GM21423 (cell line): ENCODE data around the gene FN1.
A peak's percentile ranks its signal among the peaks of the same experiment; 100 is the strongest.

Experiments
- ATAC-seq: cut with Tn5 transposase; IDR thresholded peaks from one replicate; pipeline ENCODE4 v1.9.1; 2021; ENCODE audit warnings: mild to moderate bottlenecking, moderate library complexity; ENCODE audit not compliant: unreplicated experiment

FN1 gene

GRCh38 chr2:215435870-215436704, at the start of gene FN1:
Gene FN1, minus strand, starts transcription at chr2:215436068. Its CDS starts 266 bp downstream, at chr2:215435802.
- ATAC-seq = peak; percentile 76

GRCh38 chr2:215485032-215485431, 49.2 kb upstream of the FN1 start:
- ATAC-seq = no peak

- ATAC-seq = no peak
Observed at GRCh38 chr2:215484570-215484969, 48.7 kb upstream of the FN1 start.

GRCh38 chr2:215483431-215483830, 47.6 kb upstream of the FN1 start:
- no peak for ATAC-seq

GRCh38 chr2:215479536-215480240, 43.8 kb upstream of the FN1 start:
- no peak for ATAC-seq

GRCh38 chr2:215479121-215479520, 43.3 kb upstream of the FN1 start:
- ATAC-seq = no peak

GRCh38 chr2:215476424-215476823, 40.6 kb upstream of the FN1 start:
- ATAC-seq = no peak

GRCh38 chr2:215466097-215466909, 30.4 kb upstream of the FN1 start:
- no peak for ATAC-seq

- ATAC-seq = no peak
Observed at GRCh38 chr2:215465256-215465655, 29.4 kb upstream of the FN1 start.

GRCh38 chr2:215461836-215462532, 26.1 kb upstream of the FN1 start:
- no peak for ATAC-seq

- no peak for ATAC-seq
Observed at GRCh38 chr2:215460682-215461382, 25.0 kb upstream of the FN1 start.

GRCh38 chr2:215455958-215456357, 20.1 kb upstream of the FN1 start:
- no peak for ATAC-seq

GRCh38 chr2:215454519-215455246, 18.8 kb upstream of the FN1 start:
- ATAC-seq = peak; percentile 62

- ATAC-seq = no peak
Observed at GRCh38 chr2:215452725-215453124, 16.9 kb upstream of the FN1 start.

GRCh38 chr2:215451012-215451756, 15.3 kb upstream of the FN1 start:
- ATAC-seq = no peak

- no peak for ATAC-seq
Observed at GRCh38 chr2:215450188-215451011, 14.5 kb upstream of the FN1 start.

- no peak for ATAC-seq
Observed at GRCh38 chr2:215447673-215448081, 11.8 kb upstream of the FN1 start.

- ATAC-seq = no peak
Observed at GRCh38 chr2:215447056-215447455, 11.2 kb upstream of the FN1 start.
